Right kidney (tissue), 1 donor: ENCODE data around the gene TMEM240.
"Not testable (repeated sequence)": the region's sequence is repeated elsewhere in the genome, so short reads cannot be mapped to it uniquely, and the experiment has no call there.

ENCODE experiments used
- DNase-seq: peaks from one replicate; pipeline ENCODE4 v3.0.0-alpha.2; 2016

TMEM240 gene

DNA sequence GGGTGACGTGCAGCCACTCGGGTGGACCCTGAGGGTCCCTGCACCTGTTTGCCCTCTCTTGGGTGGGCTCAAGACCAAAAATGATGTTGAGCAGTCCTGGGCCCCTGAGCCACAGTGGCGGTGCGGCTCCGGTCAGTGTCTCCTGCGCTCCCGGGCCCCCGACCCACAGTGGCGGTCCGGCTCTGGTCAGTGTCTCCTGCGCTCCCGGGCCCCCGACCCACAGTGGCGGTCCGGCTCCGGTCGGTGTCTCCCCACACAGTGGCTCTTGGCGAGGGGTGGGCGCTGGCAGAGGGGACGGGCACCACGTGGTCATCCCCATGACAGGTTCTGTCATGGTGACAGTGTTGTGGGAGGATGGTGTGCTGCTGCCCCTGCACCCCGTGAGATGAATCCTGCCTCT lies 46.1 kb downstream of the TMEM240 start:
- DNase-seq, result not testable (repeated sequence)

DNA sequence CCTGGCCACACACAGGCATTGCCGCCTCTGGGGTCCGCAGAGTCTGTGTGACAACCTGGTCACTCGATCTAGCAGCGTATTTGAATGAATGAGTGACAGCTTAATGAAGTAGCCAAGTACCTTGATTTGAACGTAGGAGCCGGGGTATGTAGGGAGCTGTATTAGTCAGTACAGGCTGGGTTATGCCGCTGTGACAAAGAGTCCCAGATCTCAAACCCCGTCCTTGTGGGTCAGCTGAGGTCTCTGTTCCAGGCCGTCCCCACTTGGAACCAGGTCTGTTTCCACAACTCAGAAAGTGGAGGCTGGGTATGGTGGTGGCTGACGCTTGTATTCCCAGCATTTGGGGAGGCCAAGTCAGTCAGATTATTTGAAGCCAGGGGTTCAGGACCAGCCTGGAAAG lies 48.8 kb downstream of the TMEM240 start:
- no peak for DNase-seq

DNA sequence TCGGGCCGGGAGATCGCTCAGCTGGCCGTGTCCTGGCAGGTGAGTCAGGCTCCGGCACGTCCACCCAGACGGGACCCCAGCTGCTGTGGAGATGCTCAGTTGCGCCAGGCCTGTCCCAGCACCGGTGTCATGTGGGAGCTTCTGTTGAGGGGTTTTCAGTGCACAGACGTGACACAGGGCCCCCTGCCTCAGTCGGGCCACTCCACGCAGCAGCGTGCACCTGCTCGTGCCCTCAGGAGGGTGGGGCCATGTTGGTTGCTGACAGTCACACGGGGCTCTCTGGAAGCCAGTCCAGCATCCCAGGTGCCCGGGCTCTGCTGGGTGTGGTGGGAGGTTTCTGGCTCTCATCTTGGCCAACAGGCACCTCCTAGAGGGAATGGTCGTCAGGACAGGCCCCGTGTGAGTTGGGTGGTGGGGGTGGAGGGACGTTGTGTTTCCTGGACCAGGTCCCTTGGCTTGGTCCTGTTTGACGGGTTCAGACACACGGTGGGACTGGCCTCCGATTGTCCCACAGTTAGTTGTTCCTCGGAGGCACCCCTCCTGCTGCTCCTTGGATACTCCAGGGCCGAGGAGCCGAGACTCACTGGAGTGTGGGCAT lies 49.7 kb downstream of the TMEM240 start:
- no peak for DNase-seq

DNA sequence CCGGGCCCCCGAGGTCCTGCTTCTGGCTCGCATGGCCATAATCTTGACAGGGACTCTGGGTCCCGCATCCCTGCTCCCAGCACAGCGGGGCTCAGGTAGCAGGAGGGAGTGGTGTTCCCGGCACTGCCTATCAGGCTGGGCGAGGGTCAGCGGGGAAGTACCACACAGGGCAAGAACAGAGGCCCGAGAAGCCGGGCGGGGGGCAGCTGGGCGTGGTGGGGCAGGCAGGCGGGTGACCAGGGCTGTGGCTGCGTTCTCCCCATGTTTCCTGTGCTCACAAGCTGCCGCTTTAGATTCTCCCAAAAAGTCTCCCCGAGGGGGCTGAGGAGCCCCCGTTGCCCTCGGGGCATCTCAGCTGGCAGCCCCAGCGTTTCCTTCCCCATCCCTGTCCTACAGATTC lies 50.6 kb downstream of the TMEM240 start:
- DNase-seq, result no peak

DNA sequence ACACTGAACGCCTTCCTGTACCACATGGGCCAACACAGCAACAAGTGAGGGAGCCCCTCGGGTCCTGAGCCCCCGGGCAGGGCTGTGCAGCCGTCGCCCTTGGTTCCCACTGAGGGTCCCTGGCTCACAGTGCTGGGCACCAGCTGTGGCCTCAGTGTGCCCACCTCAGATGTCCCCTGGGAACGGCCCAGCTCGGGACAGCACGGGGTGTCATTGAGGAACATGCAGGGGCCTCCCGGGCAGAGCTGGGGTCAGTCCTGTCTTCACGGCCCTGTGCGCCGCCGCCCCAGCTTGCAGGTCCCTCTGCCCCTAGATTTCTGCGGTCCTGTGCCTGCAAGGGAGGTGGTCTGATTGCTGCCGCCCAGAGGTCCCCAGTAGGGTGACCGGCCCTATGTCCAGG lies 51.2 kb downstream of the TMEM240 start:
- DNase-seq, result no peak

DNA sequence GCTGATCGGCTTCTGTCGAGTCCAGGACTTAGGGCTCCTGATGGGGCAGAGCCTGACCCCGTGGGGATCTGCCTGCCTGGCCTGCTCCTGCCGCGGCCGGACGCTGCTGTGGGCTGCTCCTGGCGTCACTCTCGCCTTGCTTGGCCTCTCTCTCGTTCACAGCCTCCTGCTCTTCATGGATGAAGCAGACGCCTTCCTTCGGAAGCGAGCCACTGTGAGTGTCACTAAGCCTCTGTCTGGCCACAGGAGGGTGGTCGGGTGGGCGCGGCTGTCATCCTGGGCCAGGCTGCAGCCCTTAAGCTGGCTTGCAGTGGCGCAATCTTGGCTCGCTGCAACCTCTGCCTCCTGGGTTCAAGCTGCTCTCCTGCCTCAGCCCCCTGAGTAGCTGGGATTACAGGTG lies 52.7 kb downstream of the TMEM240 start:
- DNase-seq, result no peak

DNA sequence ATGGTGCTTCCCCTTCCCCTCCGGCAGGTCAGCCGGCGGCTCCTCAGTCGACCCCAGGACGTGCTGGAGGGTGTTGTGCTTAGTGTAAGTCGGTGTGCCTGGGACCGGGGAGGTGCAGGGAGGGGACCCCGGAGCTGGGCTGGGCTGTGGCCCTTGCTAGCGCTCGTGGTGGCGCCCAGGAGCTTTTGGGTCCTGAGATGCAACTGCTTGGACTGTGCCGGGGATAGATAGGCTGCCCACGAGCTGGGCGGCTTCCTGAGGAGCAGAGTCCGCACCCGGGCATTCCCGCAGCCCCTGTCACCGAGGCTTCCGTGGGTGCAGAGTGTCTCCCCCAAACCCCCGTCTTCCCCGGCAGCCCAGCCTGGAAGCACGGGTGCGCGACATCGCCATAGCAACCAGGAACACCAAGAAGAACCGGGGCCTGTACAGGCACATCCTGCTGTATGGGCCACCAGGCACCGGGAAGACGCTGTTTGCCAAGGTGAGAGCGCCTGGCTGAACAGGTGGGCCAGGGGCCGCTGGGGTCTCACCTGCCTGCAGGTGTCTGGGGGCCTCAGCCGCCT lies 54.6 kb downstream of the TMEM240 start:
- DNase-seq, result not testable (repeated sequence)

DNA sequence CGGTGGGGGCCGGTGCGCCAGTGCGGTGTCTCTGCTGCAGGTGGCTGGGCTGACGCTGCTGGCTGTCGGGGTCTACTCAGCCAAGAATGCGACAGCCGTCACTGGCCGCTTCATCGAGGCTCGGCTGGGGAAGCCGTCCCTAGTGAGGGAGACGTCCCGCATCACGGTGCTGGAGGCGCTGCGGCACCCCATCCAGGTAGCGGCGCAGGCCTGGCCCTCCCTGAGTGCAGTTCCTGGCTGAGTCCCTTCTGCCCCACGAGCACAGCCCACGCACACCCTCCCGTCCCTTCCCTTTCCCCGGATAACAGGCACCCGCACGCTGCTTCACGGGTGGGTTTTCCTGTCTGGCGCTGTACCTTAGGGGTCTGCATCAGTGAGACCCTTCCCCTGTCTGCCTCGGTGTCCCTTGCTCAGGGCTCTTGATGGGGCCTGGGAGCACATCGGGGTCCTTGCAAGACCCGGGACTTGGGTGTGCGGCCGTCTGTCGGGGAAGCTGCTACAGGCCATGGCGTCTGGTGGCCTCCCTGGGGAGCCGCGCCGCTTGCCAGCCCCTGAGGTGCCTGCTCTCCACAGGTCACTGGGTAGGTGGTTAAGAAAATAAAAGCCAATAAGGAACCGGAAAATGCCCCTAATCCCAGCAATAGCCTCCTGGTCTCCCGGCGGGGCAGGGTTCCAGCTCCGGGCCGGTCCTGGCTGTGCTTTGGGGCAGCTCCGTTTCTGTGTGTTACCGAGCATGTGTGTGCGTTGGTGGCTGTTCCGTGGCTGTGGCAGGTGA lies 55.3 kb downstream of the TMEM240 start:
- not testable (repeated sequence) for DNase-seq
